HG03571 (cell line): ENCODE measurements around the gene NHERF1.
A peak's percentile ranks its signal among the peaks of the same experiment; 100 is the strongest.

Experiments used
- ATAC-seq: cut with Tn5 transposase; IDR thresholded peaks from one replicate; pipeline ENCODE4 v1.9.1; 2021; ENCODE audit not compliant: unreplicated experiment

The NHERF1 gene

DNA sequence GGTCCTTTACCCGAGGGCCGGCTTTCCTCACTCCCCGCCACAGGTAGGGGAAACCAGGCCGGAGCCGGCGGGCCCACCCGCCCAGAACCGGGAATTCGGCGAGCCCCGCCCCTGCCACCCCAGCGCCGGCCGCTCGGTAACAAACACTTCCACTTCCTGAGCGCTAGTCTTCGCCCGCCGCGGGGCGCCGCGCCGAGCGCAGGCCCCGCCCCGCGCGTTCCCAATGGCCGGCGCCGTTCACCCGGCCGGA, 224 bp upstream of the NHERF1 start:
- no peak for ATAC-seq

DNA sequence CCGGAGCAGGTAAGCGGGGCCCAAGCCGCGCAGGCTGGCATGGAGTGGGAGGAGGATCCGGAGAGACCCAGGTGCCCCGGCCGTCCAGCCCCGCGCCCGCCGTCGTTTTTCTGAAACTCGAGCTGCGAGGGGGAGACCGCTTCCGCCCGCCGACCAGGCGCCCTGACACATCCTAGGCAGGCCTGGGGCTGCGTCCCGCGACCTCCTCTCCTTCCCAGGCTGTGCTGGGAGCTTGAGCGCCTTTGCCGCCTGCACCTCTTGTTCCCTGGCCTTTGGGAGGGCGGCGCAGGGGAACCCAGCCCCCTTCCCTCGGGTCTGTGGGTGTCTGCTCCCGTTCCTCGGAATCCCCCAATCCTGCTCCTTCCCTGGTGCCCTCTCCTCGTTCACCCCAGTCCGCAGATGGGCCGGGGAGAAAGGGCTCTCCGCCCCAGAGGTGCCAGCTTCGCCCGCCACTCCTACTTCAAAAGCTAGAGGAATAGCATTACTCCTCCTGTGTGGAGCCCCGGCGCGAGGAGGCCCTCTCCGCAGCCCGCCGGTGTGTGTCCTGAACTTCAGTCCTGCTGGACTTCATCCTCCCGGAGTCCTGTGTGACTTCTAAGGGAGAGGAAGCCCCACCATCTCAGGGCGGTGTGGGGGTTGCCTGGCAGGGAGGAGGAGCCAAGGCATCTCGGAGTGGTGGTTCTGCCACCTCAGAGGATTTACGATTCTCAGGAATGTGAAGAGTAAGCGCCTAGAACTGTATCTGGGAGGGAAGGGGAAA, 1.0 kb downstream of the NHERF1 start:
- peak; percentile 6 for ATAC-seq

GRCh38 chr17:74750039-74750326, 1.6 kb downstream of the NHERF1 start:
- no peak for ATAC-seq

- no peak for ATAC-seq
Observed at GRCh38 chr17:74750327-74751069, 2.1 kb downstream of the NHERF1 start.

- ATAC-seq = no peak
Observed at GRCh38 chr17:74752415-74752814, 4.0 kb downstream of the NHERF1 start.

- ATAC-seq = no peak
Observed at GRCh38 chr17:74752822-74753401, 4.5 kb downstream of the NHERF1 start.

DNA sequence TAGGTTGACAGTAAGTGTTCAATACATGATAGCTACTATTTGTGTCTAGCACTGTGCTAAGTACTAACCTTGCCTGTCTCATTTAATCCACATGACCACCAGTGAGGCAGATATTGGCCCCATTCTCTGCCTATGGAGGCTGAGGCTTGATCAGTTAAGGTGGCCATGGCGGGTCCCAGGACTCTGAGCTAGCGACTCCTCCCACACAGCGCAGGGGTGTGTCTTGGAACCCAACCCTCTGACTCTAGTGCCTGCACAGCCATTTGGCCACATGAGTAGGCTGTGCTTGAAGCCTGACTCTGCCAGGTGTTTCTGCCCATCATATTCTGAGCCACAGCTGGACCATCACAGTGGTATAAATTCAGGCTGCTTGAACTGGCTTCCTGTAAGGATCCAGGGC, 6.4 kb downstream of the NHERF1 start:
- no peak for ATAC-seq

DNA sequence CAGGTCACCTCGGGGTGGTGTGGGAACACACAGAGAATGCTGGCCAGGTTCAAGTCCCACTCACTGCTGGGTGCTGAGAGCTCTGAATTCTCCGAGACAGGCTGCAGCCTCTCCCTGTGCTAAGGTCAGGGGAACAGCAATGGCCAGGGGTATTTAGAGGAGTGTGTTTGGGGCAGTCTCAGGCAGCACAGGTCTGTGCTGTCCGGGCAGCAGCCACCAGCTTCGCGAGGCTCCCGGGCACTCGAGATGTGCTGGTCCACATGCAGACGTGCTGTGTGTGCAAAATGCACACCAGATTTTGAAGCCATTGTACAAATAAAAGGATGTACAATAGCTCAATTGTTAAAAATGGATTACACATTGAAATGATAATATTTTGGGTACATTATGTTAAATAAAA, 7.1 kb downstream of the NHERF1 start:
- ATAC-seq = no peak

DNA sequence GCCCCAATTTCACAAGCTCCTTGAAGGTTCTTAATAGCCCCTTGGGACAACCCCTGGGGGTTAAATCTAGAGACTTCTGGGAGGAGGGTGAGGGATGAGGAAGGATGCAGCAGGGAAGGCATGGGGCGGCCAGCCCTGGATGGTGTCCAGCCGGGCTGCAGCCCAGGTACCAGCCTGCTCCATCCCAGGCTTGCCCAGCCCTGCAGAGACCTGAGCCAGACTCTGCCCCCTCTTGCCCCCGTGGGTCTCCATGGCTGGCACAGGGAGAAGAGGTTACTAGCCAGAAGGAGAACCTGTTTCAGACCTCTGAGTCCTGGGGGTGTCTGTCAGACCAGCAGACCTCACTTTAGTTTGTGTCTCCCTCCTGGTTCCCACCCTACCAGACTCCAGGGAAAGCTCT, 8.5 kb downstream of the NHERF1 start:
- no peak for ATAC-seq

- no peak for ATAC-seq
Observed at GRCh38 chr17:74757502-74757901, 9.1 kb downstream of the NHERF1 start.

GRCh38 chr17:74757931-74758847, 9.8 kb downstream of the NHERF1 start:
- no peak for ATAC-seq

DNA sequence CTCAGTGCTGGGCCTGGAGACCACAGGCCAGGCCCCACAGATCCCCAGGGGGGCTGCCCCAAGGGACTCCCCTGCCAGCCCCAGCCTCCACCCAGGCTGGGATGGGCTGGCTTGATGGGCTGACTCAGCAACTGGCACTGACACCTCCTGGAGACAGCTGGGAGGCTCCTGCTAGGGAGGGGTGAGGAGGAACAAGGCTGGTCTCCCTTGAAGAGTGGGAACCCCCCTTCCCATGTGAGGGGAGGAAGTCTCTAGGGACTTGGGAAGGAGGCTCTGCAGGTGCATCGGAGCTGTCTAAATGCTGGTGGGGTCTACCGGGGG, 10.4 kb downstream of the NHERF1 start:
- no peak for ATAC-seq

GRCh38 chr17:74759243-74759801, 10.9 kb downstream of the NHERF1 start:
- ATAC-seq = peak; percentile 83

DNA sequence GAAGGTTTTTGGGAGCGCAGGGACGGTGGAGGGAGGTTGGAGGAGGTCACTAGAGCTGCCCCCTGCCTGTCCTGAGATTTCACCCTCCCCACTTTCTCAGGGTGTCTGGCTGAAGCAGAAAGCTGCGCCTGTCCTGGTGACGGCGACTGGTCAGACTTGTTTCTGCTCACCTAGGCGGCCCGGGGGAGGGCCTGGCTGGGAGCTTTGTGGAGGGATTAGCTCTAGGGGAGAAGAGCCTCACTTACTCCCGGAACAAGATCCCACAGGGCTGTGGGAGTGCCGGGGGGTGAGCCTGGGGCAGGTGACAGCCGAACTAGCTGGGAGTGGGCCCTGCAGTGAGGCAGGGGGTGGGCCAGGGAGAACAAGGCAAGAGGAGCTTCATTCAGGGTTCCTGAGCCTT, 11.5 kb downstream of the NHERF1 start:
- ATAC-seq = no peak

GRCh38 chr17:74760404-74761105, 12.1 kb downstream of the NHERF1 start:
- ATAC-seq = no peak

- no peak for ATAC-seq
Observed at GRCh38 chr17:74761419-74761818, 13.0 kb downstream of the NHERF1 start.

- ATAC-seq = no peak
Observed at GRCh38 chr17:74761931-74762330, 13.5 kb downstream of the NHERF1 start.

DNA sequence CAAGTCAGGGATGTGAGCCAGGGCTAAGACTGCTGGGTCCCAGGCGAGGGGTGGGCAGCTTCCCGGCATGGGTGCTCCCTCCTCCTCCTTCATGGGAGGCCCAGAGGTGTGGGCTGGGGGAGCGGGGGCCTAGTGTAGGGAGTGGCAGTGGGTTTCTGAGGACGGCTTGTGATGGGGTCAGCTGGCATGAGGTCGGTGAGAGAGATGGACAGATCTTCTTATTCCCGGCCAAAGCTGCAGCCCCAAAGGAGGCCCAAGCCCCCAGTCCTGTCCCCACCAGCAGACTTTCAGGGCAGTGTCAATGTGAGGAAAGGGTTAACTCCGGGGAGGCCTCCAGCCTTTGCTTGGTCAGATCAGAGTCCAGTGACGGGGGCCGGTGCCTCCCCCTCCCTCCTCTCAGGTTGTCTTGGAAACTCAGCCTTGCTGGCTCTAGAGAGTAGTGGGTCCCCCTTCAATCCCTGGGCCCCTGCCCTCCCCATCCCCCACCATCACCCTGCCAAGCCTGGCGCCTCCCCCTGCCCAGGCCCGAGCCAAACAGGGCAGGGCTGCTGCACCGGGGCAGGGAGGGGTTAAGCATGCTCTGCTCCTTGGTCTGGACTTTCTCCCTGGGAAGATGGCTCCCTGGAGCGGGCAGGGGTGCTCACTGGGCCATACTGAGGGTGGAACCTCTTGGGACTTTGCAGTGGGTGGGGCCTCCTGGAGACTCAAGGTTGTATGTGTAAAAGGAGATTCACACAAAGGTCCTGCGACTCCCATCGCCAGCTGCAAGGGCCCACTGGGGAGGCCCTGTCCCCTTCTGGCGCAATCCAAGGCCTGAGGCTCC, 15.3 kb downstream of the NHERF1 start:
- no peak for ATAC-seq

- no peak for ATAC-seq
Observed at GRCh38 chr17:74764751-74765286, 16.4 kb downstream of the NHERF1 start.

DNA sequence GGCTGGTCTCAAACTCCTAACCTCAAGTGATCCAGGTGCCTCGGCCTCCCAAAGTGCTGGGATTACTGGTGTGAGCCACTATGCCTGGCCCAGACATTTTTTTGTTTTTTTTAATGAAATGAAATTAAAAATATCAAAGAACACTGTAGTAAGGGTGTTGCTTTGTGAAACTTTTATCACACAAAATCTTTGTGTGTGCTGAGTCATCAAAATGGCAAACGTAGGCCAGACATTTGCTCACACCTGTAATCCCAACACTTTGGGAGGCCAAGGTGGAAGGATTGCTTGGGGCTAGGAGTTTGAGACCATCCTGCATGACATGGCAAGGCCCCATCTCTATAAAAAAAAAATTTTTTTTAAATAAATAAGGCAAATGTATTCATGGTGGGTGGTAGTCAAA, 18.0 kb downstream of the NHERF1 start:
- ATAC-seq = no peak
